Loucy (cell line): Measurements from ENCODE around the gene ZNF385B.

Experiments
- CTCF ChIP-seq: fragments of 200-600 bp; sonication (generic); conservative IDR thresholded peaks from 2 replicates; pipeline ENCODE4 v1.5.1; 2014; ENCODE audit warnings: mild to moderate bottlenecking, antibody characterized with exemption, low read length
- EZH2phosphoT487 ChIP-seq: fragments of 200-600 bp; IDR thresholded peaks from 2 replicates; pipeline ENCODE4 v1.6.1; 2018; ENCODE audit warnings: antibody characterized with exemption, mild to moderate bottlenecking, moderate library complexity, borderline replicate concordance

GRCh38 chr2:179440642-179441251 is 420.7 kb downstream of the ZNF385B start:
- TF ChIP-seq CTCF = peak; percentile 89
- TF ChIP-seq EZH2phosphoT487 = no peak
